Upper lobe of left lung (tissue), 6 donors: ENCODE measurements around the gene COL6A1. TPM values are rescaled to one million over a fixed set of nuclear protein-coding genes. Genes with fewer than 3 reads are reported as not detected.
A peak's percentile ranks its signal among the peaks of the same experiment; 100 is the strongest.

Experiments
- ATAC-seq, 2 donors: fragments of 200-7000 bp; cut with Tn5 transposase; one replicate each; pipeline ENCODE4 v1.9.1; 2022; ENCODE audit warnings: mild to moderate bottlenecking in 2 of 2, moderate library complexity in 2 of 2; ENCODE audit not compliant: low FRiP score in 2 of 2
- DNase-seq, 2 donors: peaks; one replicate each; pipeline ENCODE4 v3.0.0-alpha.2; 2019 to 2020
- H3K27ac ChIP-seq, 4 donors: fragments of 200-600 bp; sonication (generic); one replicate each; pipeline ENCODE4 v1.5.1; 2016 to 2019
- H3K27me3 ChIP-seq, 4 donors: fragments of 200-600 bp; sonication (generic); one replicate each; pipeline ENCODE4 v1.5.1; 2017 to 2019
- H3K36me3 ChIP-seq, 4 donors: fragments of 200-600 bp; sonication (generic); one replicate each; pipeline ENCODE4 v1.5.1; 2016 to 2019
- H3K4me1 ChIP-seq, 4 donors: fragments of 200-600 bp; sonication (generic); one replicate each; pipeline ENCODE4 v1.5.1; 2018 to 2019
- H3K4me3 ChIP-seq, 4 donors: fragments of 200-600 bp; sonication (generic); one replicate each; pipeline ENCODE4 v1.5.1; 2017 to 2019; ENCODE audit warnings: mild to moderate bottlenecking in 2 of 4, moderate library complexity in 1 of 4
- H3K9me3 ChIP-seq, 4 donors: fragments of 200-600 bp; sonication (generic); one replicate each; pipeline ENCODE4 v1.5.1; 2018 to 2019
- EP300 ChIP-seq, 4 donors: sonication (generic); formaldehyde crosslinking; IDR thresholded peaks; one replicate each; pipeline ENCODE4 v1.5.1; 2017; ENCODE audit warnings: antibody characterized with exemption in 4 of 4, control low read depth in 2 of 4
- POLR2A ChIP-seq, 4 donors: fragments of 450-650 bp; IDR thresholded peaks; one replicate each; pipeline ENCODE4 v1.5.1; 2016 to 2017; ENCODE audit warnings: antibody characterized with exemption in 4 of 4, mild to moderate bottlenecking in 2 of 4
- POLR2AphosphoS5 ChIP-seq, 2 donors: sonication (generic); formaldehyde crosslinking; IDR thresholded peaks; one replicate each; pipeline ENCODE4 v1.5.1; 2017; ENCODE audit warnings: antibody characterized with exemption in 2 of 2
- WGBS, 2 donors: methylation state at CpG; one replicate each; pipeline ENCODE4 v1.1.5; 2017 to 2018; 5-methylcytosine and 5-hydroxymethylcytosine counted together
- total RNA-seq, 6 donors: library from RNA; depleted of rRNA in 4 of 6; stranded (reverse); fragments of >200 nt in 4 of 6; gene quantifications; one replicate each; pipeline versions ENCODE4 v1.1.0 to v1.2.1, GENCODE V29; 2016 to 2021
- TF ChIP-seq, protein P1 (sequence below), 6 experiments: fragments of 450-650 bp in 4 of 6; fragments of 200-600 bp in 2 of 6; sonication (generic) in 2 of 6; IDR thresholded peaks; one replicate each; pipeline ENCODE4 v1.5.1; 2016 to 2019; ENCODE audit warnings: antibody characterized with exemption in 6 of 6
- donor health status: DM: no; HTN: no; CAD: no; lungs with moderate emphysema.
- donor health status: DM: no; HTN: yes; CAD: no; lungs with severe emphysema.

COL6A1 gene
- total RNA-seq, 6 donors from 2014 or later = 61.9 to 351 (median 205) TPM

DNA sequence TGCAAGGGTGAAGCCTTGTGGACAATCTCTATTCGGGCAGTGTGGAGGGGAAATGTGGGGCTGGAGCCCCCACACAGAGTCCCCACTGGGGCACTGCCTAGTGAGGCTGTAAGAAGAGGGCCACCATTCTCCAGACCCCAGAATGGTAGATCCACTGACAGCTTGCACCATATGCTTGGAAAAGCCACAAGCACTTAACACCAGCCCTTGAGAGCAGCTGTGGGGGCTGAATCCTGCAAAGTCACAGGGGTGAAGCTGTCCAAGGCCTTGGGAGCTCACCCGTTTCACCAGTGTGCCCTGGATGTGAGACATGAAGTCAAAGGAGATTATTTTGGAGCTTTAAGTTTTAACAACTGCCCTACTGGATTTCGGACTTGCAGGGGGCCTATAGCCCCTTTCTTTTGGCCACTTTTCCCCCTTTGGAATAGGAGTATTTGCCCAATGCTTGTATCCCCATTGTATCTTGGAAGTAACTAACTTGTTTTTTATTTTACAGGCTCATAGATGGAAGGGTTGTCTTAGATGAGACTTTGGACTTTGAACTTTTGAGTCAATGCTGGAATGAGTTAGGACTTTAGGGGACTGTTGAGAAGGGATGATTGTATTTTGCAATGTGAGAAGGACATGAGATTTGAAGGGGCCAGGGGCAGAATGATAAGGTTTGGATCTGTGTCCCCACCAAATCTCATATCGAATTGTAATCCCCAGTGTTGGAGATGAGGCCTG lies 16.3 kb upstream of the COL6A1 start:
- WGBS, 2 donors = 81 to 83% methylated on average over 4 of the region's 4 CpGs
- no peak for DNase-seq
- H3K36me3 ChIP-seq = no peaks in the 10 kb centered on the region
- H3K9me3 ChIP-seq = peaks cover 0 to 11% (median 3%) of the 10 kb centered on the region in 4 donors
- no peak overlapping the region for H3K27ac ChIP-seq
- no peak for ATAC-seq
- no peak for TF ChIP-seq POLR2A (IDR thresholded peaks at IDR 0.05)
- TF ChIP-seq EP300 (IDR thresholded peaks at IDR 0.05) = no peak
- TF ChIP-seq, protein P1, sequence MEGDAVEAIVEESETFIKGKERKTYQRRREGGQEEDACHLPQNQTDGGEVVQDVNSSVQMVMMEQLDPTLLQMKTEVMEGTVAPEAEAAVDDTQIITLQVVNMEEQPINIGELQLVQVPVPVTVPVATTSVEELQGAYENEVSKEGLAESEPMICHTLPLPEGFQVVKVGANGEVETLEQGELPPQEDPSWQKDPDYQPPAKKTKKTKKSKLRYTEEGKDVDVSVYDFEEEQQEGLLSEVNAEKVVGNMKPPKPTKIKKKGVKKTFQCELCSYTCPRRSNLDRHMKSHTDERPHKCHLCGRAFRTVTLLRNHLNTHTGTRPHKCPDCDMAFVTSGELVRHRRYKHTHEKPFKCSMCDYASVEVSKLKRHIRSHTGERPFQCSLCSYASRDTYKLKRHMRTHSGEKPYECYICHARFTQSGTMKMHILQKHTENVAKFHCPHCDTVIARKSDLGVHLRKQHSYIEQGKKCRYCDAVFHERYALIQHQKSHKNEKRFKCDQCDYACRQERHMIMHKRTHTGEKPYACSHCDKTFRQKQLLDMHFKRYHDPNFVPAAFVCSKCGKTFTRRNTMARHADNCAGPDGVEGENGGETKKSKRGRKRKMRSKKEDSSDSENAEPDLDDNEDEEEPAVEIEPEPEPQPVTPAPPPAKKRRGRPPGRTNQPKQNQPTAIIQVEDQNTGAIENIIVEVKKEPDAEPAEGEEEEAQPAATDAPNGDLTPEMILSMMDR (IDR thresholded peaks at IDR 0.05) = no peak
- no peak for TF ChIP-seq POLR2AphosphoS5 (IDR thresholded peaks at IDR 0.05)
- peaks cover 0 to 3% (median under 1%) of the 10 kb centered on the region in 4 donors for H3K4me1 ChIP-seq
- H3K4me3 ChIP-seq = no peak overlapping the region
- no peaks in the 10 kb centered on the region for H3K27me3 ChIP-seq

DNA sequence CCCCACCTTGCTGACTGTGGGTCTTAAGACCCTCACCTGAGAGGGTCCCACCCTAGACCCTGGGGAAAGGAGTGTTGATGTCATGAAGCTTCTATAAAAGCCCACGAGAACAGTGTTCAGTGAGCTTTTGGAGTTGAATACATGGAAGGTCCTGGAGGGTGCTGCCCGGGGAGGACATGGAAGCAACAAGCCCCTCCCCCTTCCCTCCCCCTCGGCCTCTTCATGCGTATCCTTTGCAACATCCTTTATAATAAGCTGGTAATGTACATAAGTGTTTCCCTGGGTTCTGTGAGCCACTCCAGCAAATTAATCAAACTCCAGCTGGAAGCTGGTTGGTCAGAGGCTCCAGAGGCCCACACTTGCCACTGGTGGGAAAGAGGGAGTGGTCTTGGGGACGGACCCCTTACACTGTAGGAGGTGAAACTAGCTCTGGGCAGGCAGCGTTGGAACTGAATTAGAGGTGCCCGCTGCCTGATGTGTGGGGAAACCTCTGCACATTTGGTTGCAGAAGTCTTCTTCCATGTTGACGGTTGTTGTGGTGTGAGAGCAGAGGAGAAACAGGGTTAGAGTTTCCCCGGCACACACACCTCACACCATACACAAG lies 14.7 kb upstream of the COL6A1 start:
- Histone ChIP-seq H3K27me3 (no peaks in the 10 kb centered on the region), H3K9me3 (peaks cover 0 to 7% (median 3%) of the 10 kb centered on the region in 4 donors), H3K36me3 (no peaks in the 10 kb centered on the region), H3K4me1 (peaks cover 8 to 16% (median 8%) of the 10 kb centered on the region in 4 donors), H3K27ac (no peak overlapping the region), H3K4me3 (no peak overlapping the region)
- ATAC-seq (no peak), DNase-seq (no peak)
- TF ChIP-seq EP300 (IDR thresholded peaks at IDR 0.05) (no peak), POLR2AphosphoS5 (IDR thresholded peaks at IDR 0.05) (no peak)
- TF ChIP-seq, protein P1 (IDR thresholded peaks at IDR 0.05) = no peak
- 62 to 70% methylated on average over 9 of the region's 9 CpGs for WGBS, 2 donors

DNA sequence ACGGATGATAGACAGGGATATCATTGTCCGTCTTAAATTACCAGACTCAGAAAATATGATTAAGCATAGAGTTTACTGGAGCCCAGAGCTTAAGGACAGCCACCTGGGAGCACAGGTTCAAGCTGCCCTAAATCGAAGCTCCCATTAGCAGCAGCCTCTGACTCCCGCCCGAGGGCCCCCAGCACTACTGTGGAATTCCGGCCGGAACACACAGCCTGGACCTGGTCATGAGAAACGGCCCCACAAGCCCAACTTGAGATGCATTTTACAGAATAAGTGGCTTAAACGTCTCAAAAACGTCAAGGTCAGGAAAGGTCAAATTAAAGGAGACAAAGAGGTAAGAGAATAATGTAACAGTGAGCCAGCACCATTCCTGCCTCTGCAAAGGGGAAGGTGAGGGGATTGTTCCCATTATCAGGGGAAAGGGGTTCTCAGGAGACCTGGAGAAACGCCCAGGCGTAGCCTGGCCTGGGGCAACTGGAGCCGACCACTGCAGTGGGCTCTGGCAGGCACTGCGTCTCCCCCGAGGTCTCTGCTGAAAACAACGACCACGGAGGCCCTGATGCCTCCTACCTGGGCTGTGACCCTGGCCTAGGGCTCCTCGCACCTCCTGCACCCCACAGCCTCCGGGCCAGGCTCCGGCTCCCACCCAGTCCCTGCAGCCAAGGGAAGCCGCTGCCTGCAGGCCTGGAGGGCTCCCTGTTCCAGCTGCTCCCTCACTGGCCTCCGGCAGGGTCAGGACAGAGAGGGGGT lies 11.5 kb upstream of the COL6A1 start:
- H3K4me1 ChIP-seq = peaks cover 33 to 46% (median 36%) of the 10 kb centered on the region in 4 donors
- TF ChIP-seq, protein P1 (IDR thresholded peaks at IDR 0.05) = no peak
- TF ChIP-seq POLR2AphosphoS5 (IDR thresholded peaks at IDR 0.05) (no peak), EP300 (IDR thresholded peaks at IDR 0.05) (no peak), POLR2A (IDR thresholded peaks at IDR 0.05) (no peak)
- ATAC-seq (no peak), DNase-seq (no peak)
- peak overlapping the region in 2 of 4 donors; percentile 87 to 92 for H3K27ac ChIP-seq
- H3K27me3 ChIP-seq = peaks cover 0 to 21% (median 11%) of the 10 kb centered on the region in 4 donors
- WGBS, 2 donors = 68 to 73% methylated on average over 18 to 22 of the region's 22 CpGs
- no peaks in the 10 kb centered on the region for H3K36me3 ChIP-seq
- no peak overlapping the region for H3K4me3 ChIP-seq
- peaks cover 0 to 1% (median 0%) of the 10 kb centered on the region in 4 donors for H3K9me3 ChIP-seq

DNA sequence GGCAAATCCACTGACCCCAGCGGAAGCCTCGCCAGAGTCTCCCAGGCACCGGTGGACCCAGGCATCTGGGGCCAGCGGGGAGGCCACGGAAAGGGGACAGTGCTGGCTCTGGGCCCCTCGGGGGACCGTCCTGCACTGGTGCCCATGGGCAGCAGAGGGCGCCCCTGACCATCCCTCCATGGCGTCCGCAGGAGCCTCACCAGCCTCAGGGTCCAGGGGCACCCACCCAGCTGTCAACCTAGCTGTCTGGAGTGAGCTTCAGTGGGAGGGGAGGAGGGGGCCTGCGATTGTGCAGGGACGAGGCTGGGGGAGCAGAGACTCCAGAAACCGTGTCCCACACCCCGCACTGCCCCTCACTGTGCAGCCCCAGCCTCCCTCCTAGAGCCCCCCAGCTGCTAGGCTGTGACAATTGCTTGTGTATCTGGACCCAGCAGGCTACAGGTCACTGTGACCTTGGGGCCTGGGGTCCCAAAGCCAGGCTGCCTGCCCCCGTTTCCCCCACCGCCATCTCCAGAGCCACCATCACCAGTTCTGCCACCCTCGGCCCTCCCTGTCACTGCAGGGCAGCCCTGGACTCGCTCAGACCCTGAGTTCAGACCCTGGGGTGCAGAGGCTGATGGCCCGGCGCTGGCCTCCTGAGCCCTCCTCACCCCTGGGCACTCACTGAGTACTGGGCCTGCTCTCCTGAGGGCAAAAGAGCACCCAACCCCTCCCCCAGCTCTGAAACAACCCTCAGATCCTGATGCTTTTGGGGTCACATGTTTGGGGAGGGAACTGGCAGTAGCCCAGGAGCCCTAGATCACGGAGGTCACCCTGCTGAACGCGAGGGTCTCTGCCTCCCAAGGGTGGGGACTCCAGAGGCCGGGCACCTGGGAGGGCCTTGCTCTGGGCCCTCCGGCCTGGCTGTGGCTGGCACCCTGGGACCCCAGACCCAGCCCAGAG lies 10.6 kb upstream of the COL6A1 start:
- ATAC-seq (peak; percentile 63 to 78), DNase-seq (peak in 1 of 2 donors; percentile 89)
- Histone ChIP-seq H3K4me3 (no peak overlapping the region), H3K4me1 (peaks cover 36 to 50% (median 39%) of the 10 kb centered on the region in 4 donors), H3K9me3 (no peaks in the 10 kb centered on the region), H3K36me3 (no peaks in the 10 kb centered on the region), H3K27ac (peak overlapping the region; percentile 80 to 94 (median 90)), H3K27me3 (peaks cover 0 to 24% (median 11%) of the 10 kb centered on the region in 4 donors)
- TF ChIP-seq POLR2AphosphoS5 (IDR thresholded peaks at IDR 0.05) = no peak
- TF ChIP-seq, protein P1 (IDR thresholded peaks at IDR 0.05) = peak; percentile 75 to 93 (median 88)
- 58 to 92% methylated on average over 5 to 13 of the region's 25 CpGs for WGBS, 2 donors
